ENCODE results near the gene SNED1.

Gene SNED1

DNA sequence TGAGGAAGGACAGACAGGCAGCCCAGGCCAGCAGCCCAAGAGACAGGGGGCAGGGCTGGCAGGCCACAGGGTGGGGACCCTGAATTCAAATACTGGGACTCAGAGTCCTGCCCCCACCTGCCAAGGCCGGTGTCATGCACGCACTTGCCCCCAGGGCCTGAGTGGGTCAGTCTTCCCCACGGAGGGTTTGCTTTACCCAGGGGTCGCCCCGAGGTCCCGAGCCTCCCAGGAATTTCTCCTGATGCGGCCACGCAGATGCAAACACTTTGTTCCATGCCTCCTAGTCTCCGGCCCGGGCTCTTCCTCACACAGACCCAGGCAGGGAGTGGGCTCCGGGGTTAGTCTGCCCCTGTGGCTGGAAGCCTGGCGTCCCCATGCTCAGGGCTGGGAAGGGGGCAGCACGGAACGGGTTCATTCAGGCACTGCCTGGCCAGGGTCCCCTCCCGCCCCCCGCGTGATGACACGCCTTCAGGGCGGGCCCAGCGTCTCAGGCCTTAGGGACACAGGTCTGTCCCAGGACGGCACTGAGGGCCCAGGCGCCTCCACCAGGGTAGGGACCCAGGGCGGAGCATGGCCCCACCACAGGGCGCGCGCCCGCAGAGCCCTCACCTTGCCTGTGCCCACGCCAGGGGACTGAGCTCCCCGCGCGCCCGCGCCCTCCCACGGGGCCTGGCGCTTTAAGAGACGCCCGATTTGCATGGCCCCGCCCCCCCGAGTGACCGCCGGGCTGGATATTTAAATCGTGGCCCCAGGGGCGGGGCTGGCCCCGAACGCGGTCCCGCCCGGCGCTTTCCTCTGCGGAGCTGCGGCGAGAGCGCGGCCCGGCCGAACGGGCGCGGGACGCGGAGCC, at the start of gene SNED1:
SNED1 (plus strand) TSS at position 763 of the 850 bp plus-strand sequence. CDS start 220 bp downstream, outside the sequence.
- TF ChIP-seq, protein P1, sequence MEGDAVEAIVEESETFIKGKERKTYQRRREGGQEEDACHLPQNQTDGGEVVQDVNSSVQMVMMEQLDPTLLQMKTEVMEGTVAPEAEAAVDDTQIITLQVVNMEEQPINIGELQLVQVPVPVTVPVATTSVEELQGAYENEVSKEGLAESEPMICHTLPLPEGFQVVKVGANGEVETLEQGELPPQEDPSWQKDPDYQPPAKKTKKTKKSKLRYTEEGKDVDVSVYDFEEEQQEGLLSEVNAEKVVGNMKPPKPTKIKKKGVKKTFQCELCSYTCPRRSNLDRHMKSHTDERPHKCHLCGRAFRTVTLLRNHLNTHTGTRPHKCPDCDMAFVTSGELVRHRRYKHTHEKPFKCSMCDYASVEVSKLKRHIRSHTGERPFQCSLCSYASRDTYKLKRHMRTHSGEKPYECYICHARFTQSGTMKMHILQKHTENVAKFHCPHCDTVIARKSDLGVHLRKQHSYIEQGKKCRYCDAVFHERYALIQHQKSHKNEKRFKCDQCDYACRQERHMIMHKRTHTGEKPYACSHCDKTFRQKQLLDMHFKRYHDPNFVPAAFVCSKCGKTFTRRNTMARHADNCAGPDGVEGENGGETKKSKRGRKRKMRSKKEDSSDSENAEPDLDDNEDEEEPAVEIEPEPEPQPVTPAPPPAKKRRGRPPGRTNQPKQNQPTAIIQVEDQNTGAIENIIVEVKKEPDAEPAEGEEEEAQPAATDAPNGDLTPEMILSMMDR (IDR thresholded peaks at IDR 0.05; ENCODE audit: insufficient read depth, missing control alignments) = no peak
- DNase-seq (ENCODE audit: insufficient read length, low spot score) = peak; percentile 62
- no peak for FAIRE-seq

- DNase-seq (ENCODE audit: insufficient read length, low spot score) (no peak), FAIRE-seq (no peak)
- TF ChIP-seq, protein P1 (IDR thresholded peaks at IDR 0.05; ENCODE audit: insufficient read depth, missing control alignments) = no peak
Observed at GRCh38 chr2:240948905-240949790, 49.3 kb upstream of the SNED1 start.

DNA sequence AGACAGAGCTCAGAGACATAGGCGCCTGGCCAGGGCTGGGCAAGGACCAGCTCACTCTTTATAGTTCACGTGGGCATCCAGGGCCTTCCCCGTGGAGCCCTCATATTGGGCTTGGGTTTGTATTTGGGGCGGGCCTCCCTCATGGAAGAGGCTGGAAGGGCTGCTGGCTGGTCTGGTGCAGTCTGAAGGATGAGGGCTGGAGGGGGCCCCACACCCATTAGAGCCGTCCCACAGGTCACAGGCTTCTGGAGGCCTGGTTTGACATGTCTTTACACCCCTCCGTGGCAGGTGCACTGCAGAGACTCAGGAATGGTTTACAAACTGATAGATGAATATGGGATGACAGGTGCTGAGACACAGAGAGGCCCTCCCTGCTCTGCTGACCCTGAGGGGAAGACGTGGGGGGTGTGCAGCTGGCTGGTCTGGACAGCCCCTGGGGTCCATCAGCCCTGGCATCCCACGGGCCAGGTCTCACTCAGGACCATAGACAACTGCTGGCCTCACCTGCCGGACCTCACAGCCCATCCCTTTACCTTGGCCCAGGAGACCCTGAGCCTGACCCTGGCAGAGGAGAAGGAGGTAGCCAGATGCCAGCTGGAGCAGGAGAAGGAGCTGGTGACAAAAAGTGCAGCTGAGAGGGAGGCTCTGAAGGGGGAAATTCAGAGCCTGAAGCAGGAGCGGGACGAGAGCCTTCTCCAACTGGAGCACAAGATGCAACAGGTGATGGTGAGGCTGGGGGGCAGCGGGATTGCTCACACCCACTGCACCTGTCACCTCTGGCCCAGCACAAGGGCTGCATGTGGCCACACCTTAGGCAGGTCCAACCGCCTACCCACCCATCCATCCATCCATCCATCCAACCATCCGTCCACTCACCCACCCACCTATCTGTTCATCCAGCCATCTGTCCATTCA, 48.4 kb upstream of the SNED1 start:
- no peak for DNase-seq (ENCODE audit: insufficient read length, low spot score)
- no peak for FAIRE-seq
- TF ChIP-seq, protein P1 (IDR thresholded peaks at IDR 0.05; ENCODE audit: insufficient read depth, missing control alignments) = no peak

DNA sequence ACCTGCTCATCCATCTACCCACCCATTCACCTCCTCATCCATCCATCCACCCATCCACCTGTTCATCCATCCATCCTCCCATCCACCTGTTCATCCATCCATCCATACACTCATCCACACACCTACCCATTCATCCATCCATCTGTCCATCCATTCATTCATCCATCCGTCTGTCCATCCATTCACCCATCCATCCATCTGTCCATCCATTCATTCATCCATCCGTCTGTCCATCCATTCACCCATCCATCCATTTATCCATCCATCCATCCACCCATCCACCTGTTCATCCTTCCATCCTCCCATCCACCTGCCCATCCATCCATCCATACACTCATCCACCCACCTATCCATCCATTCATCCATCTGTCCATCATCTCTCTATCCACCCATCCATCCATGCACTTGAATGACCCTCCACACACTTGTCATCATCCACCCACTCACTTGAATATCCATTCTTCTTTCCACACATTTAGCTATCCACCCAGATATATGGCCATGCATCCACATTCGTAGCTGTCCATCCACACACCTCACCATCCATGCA, 47.3 kb upstream of the SNED1 start:
- TF ChIP-seq, protein P1 (IDR thresholded peaks at IDR 0.05; ENCODE audit: insufficient read depth, missing control alignments) = no peak
- FAIRE-seq (no peak), DNase-seq (ENCODE audit: insufficient read length, low spot score) (no peak)

DNA sequence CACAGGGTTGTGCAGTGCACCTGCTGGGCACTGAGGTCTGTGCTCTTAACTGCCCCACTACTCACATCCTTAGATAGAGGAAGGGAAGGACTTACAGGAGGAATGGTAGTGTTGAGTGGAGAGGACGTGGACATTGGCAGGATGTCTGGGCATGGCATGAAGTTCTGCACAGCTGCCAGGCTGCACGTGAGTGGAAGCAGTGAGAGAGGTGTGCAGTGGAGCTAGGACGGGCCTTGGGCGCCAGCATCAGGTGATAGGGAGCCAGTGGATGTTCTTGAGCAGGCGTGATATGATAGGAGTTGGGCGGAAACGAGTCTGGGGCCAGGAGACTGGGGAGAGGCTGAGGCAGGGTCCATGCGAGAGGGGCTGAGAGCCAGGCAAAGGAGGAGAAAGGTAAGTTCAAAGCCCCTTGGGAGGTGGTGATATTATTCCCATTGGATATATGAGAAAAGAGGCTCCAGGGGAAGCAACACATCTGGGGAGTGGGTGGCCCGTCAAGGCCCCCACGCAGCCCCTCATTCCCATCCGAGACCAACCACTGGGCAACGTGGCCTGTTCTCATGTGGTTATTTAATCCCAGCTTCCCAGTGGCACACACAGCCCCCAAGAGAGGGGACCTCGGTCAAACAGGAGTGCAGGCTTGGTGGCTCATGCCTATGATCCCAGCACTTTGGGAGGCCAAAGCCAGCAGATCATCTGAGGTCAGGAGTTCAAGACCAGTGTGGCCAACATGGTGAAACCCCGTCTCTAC, 45.7 kb upstream of the SNED1 start:
- FAIRE-seq = no peak
- TF ChIP-seq, protein P1 (IDR thresholded peaks at IDR 0.05; ENCODE audit: insufficient read depth, missing control alignments) = no peak
- DNase-seq (ENCODE audit: insufficient read length, low spot score) = no peak

All from D721Med (cell line).